ENCODE results near the gene DNAJC27.
A peak's percentile ranks its signal among the peaks of the same experiment; 100 is the strongest.
"Not testable (repeated sequence)": the region's sequence is repeated elsewhere in the genome, so short reads cannot be mapped to it uniquely, and the experiment has no call there.

DNAJC27 gene

GRCh38 chr2:24971536-24972314 is at the start of gene DNAJC27:
DNAJC27 (minus strand) TSS chr2:24971955; CDS start chr2:24971904, 51 bp downstream.
- DNase-seq (ENCODE audit: extremely low read depth in 1 of 2, low read depth in 1 of 2): peak; percentile 97

GRCh38 chr2:25018681-25019080 is 46.9 kb upstream of the DNAJC27 start:
- no peak for DNase-seq (ENCODE audit: extremely low read depth in 1 of 2, low read depth in 1 of 2)

- no peak for DNase-seq (ENCODE audit: extremely low read depth in 1 of 2, low read depth in 1 of 2)
These were observed 42.9 kb upstream of the DNAJC27 start for GRCh38 chr2:25014631-25015030.

- not testable (repeated sequence) for DNase-seq (ENCODE audit: extremely low read depth in 1 of 2, low read depth in 1 of 2)
These were observed 39.6 kb upstream of the DNAJC27 start for GRCh38 chr2:25011342-25011741.

GRCh38 chr2:25009954-25010353 is 38.2 kb upstream of the DNAJC27 start:
- DNase-seq (ENCODE audit: extremely low read depth in 1 of 2, low read depth in 1 of 2): no peak

- no peak for DNase-seq (ENCODE audit: extremely low read depth in 1 of 2, low read depth in 1 of 2)
These were observed 30.3 kb upstream of the DNAJC27 start for GRCh38 chr2:25002066-25002465.

- DNase-seq (ENCODE audit: extremely low read depth in 1 of 2, low read depth in 1 of 2): no peak
These were observed 29.5 kb upstream of the DNAJC27 start for GRCh38 chr2:25001325-25001637.

- no peak for DNase-seq (ENCODE audit: extremely low read depth in 1 of 2, low read depth in 1 of 2)
These were observed 29.0 kb upstream of the DNAJC27 start for GRCh38 chr2:25000503-25001324.

GRCh38 chr2:25000036-25000435 is 28.3 kb upstream of the DNAJC27 start:
- DNase-seq (ENCODE audit: extremely low read depth in 1 of 2, low read depth in 1 of 2): no peak

- not testable (repeated sequence) for DNase-seq (ENCODE audit: extremely low read depth in 1 of 2, low read depth in 1 of 2)
These were observed 27.3 kb upstream of the DNAJC27 start for GRCh38 chr2:24999097-24999496.

- DNase-seq (ENCODE audit: extremely low read depth in 1 of 2, low read depth in 1 of 2): no peak
These were observed 22.5 kb upstream of the DNAJC27 start for GRCh38 chr2:24994146-24994724.

GRCh38 chr2:24993406-24994145 is 21.8 kb upstream of the DNAJC27 start:
- no peak for DNase-seq (ENCODE audit: extremely low read depth in 1 of 2, low read depth in 1 of 2)

GRCh38 chr2:24986372-24986771 is 14.6 kb upstream of the DNAJC27 start:
- no peak for DNase-seq (ENCODE audit: extremely low read depth in 1 of 2, low read depth in 1 of 2)

GRCh38 chr2:24985511-24985910 is 13.8 kb upstream of the DNAJC27 start:
- no peak for DNase-seq (ENCODE audit: extremely low read depth in 1 of 2, low read depth in 1 of 2)

- no peak for DNase-seq (ENCODE audit: extremely low read depth in 1 of 2, low read depth in 1 of 2)
These were observed 13.2 kb upstream of the DNAJC27 start for GRCh38 chr2:24984912-24985311.

GRCh38 chr2:24981411-24982136 is 9.8 kb upstream of the DNAJC27 start:
- DNase-seq (ENCODE audit: extremely low read depth in 1 of 2, low read depth in 1 of 2): no peak

GRCh38 chr2:24978661-24979060 is 6.9 kb upstream of the DNAJC27 start:
- no peak for DNase-seq (ENCODE audit: extremely low read depth in 1 of 2, low read depth in 1 of 2)

- DNase-seq (ENCODE audit: extremely low read depth in 1 of 2, low read depth in 1 of 2): no peak
These were observed 5.9 kb upstream of the DNAJC27 start for GRCh38 chr2:24977631-24978030.

GRCh38 chr2:24973812-24974211 is 2.1 kb upstream of the DNAJC27 start:
- no peak for DNase-seq (ENCODE audit: extremely low read depth in 1 of 2, low read depth in 1 of 2)

GRCh38 chr2:24972315-24972961 is 683 bp upstream of the DNAJC27 start:
- peak; percentile 6 to 24 for DNase-seq (ENCODE audit: extremely low read depth in 1 of 2, low read depth in 1 of 2)
